ENCODE measurements around the gene SEC22A.
"Not testable (repeated sequence)": the region's sequence is repeated elsewhere in the genome, so short reads cannot be mapped to it uniquely, and the experiment has no call there.

The SEC22A gene

GRCh38 chr3:123169930-123170329 is 31.8 kb upstream of the SEC22A start:
- DNase-seq (ENCODE audit: low read depth in 1 of 2, low spot score in 1 of 2), result no peak

GRCh38 chr3:123180791-123181190 is 21.0 kb upstream of the SEC22A start:
- no peak for DNase-seq (ENCODE audit: low read depth in 1 of 2, low spot score in 1 of 2)

- DNase-seq (ENCODE audit: low read depth in 1 of 2, low spot score in 1 of 2), result no peak
Observed at GRCh38 chr3:123186695-123187094, 15.0 kb upstream of the SEC22A start.

GRCh38 chr3:123188058-123188457 is 13.7 kb upstream of the SEC22A start:
- DNase-seq (ENCODE audit: low read depth in 1 of 2, low spot score in 1 of 2), result no peak

GRCh38 chr3:123193448-123194101 is 8.2 kb upstream of the SEC22A start:
- no peak for DNase-seq (ENCODE audit: low read depth in 1 of 2, low spot score in 1 of 2)

GRCh38 chr3:123194552-123194951 is 7.2 kb upstream of the SEC22A start:
- no peak for DNase-seq (ENCODE audit: low read depth in 1 of 2, low spot score in 1 of 2)

- no peak for DNase-seq (ENCODE audit: low read depth in 1 of 2, low spot score in 1 of 2)
Observed at GRCh38 chr3:123198372-123198771, 3.4 kb upstream of the SEC22A start.

- no peak for DNase-seq (ENCODE audit: low read depth in 1 of 2, low spot score in 1 of 2)
Observed at GRCh38 chr3:123201223-123201556, 553 bp upstream of the SEC22A start.

- DNase-seq (ENCODE audit: low read depth in 1 of 2, low spot score in 1 of 2), result no peak
Observed at GRCh38 chr3:123202451-123202850, 708 bp downstream of the SEC22A start.

- DNase-seq (ENCODE audit: low read depth in 1 of 2, low spot score in 1 of 2), result no peak
Observed at GRCh38 chr3:123218990-123219389, 17.2 kb downstream of the SEC22A start.

- not testable (repeated sequence) for DNase-seq (ENCODE audit: low read depth in 1 of 2, low spot score in 1 of 2)
Observed at GRCh38 chr3:123221369-123221768, 19.6 kb downstream of the SEC22A start.

- DNase-seq (ENCODE audit: low read depth in 1 of 2, low spot score in 1 of 2), result no peak
Observed at GRCh38 chr3:123225016-123225415, 23.3 kb downstream of the SEC22A start.

- DNase-seq (ENCODE audit: low read depth in 1 of 2, low spot score in 1 of 2), result no peak
Observed at GRCh38 chr3:123226549-123226948, 24.8 kb downstream of the SEC22A start.

GRCh38 chr3:123229145-123229544 is 27.4 kb downstream of the SEC22A start:
- no peak for DNase-seq (ENCODE audit: low read depth in 1 of 2, low spot score in 1 of 2)

GRCh38 chr3:123236902-123237301 is 35.2 kb downstream of the SEC22A start:
- no peak for DNase-seq (ENCODE audit: low read depth in 1 of 2, low spot score in 1 of 2)

- DNase-seq (ENCODE audit: low read depth in 1 of 2, low spot score in 1 of 2), result not testable (repeated sequence)
Observed at GRCh38 chr3:123239186-123239585, 37.4 kb downstream of the SEC22A start.

- DNase-seq (ENCODE audit: low read depth in 1 of 2, low spot score in 1 of 2), result no peak
Observed at GRCh38 chr3:123239756-123240155, 38.0 kb downstream of the SEC22A start.

GRCh38 chr3:123244128-123244527 is 42.4 kb downstream of the SEC22A start:
- DNase-seq (ENCODE audit: low read depth in 1 of 2, low spot score in 1 of 2), result no peak

- DNase-seq (ENCODE audit: low read depth in 1 of 2, low spot score in 1 of 2), result no peak
Observed at GRCh38 chr3:123246866-123247265, 45.1 kb downstream of the SEC22A start.

GRCh38 chr3:123256256-123256655 is 54.5 kb downstream of the SEC22A start:
- no peak for DNase-seq (ENCODE audit: low read depth in 1 of 2, low spot score in 1 of 2)

- no peak for DNase-seq (ENCODE audit: low read depth in 1 of 2, low spot score in 1 of 2)
Observed at GRCh38 chr3:123258359-123258758, 56.6 kb downstream of the SEC22A start.

GRCh38 chr3:123258811-123259420 is 57.2 kb downstream of the SEC22A start:
- DNase-seq (ENCODE audit: low read depth in 1 of 2, low spot score in 1 of 2), result no peak

GRCh38 chr3:123261666-123262065 is 59.9 kb downstream of the SEC22A start:
- DNase-seq (ENCODE audit: low read depth in 1 of 2, low spot score in 1 of 2), result no peak
